H1 (cell line): ENCODE measurements around the gene NTN5. TPM values are rescaled to one million over a fixed set of nuclear protein-coding genes. Genes with fewer than 3 reads are reported as not detected.
A peak's percentile ranks its signal among the peaks of the same experiment; 100 is the strongest.

ENCODE experiments used
- CTCF ChIA-PET: fragments of 300-600 bp; sonication (Branson Sonifier 250); formaldehyde crosslinking; loops from one replicate; lab custom pipeline; 2021; ENCODE audit not compliant: partially characterized antibody; lab: Charles Lee
- POLR2A ChIA-PET: fragments of 300-600 bp; sonication (Branson Sonifier 250); formaldehyde crosslinking; loops from one replicate; lab custom pipeline; 2021; ENCODE audit warnings: inconsistent platforms; ENCODE audit not compliant: partially characterized antibody; lab: Charles Lee
- DNase-seq, 2 experiments: peaks; one replicate each; pipeline versions ENCODE4 v3.0.0 to v3.0.0-alpha.2; 2010 to 2022; ENCODE audit warnings: low spot score in 2 of 2, low read depth in 1 of 2, mixed read lengths in 1 of 2
- FAIRE-seq: peaks from 2 replicates; lab custom pipeline; 2011; peaks lifted over from hg19 to GRCh38; lab: Jason Lieb, UNC
- H2AFZ ChIP-seq: 2 replicates; pipeline ENCODE4 v1.8.1; 2012; ENCODE audit warnings: low read length, inconsistent platforms
- H2AK5ac ChIP-seq: 2 replicates; pipeline ENCODE4 v1.6.1; 2013; ENCODE audit warnings: low read depth, low read length
- H2BK120ac ChIP-seq: replicated peaks from 2 replicates; pipeline ENCODE3; 2013; ENCODE audit warnings: low read depth, low read length, inconsistent platforms
- H2BK12ac ChIP-seq: 2 replicates; pipeline ENCODE4 v1.6.1; 2013; ENCODE audit warnings: low read depth, low read length
- H2BK15ac ChIP-seq: 2 replicates; pipeline ENCODE4 v1.6.1; 2013; ENCODE audit warnings: low read length
- H2BK20ac ChIP-seq: 2 replicates; pipeline ENCODE4 v1.6.1; 2013; ENCODE audit warnings: low read length
- H2BK5ac ChIP-seq: 2 replicates; pipeline ENCODE4 v1.6.1; 2013; ENCODE audit warnings: low read depth, low read length
- H3K14ac ChIP-seq: 2 replicates; pipeline ENCODE4 v1.6.1; 2013; ENCODE audit warnings: inconsistent platforms; ENCODE audit not compliant: insufficient read length
- H3K18ac ChIP-seq: 2 replicates; pipeline ENCODE4 v1.6.1; 2013; ENCODE audit warnings: low read length; ENCODE audit errors: extremely low read depth
- H3K23ac ChIP-seq: 2 replicates; pipeline ENCODE4 v1.6.1; 2013; ENCODE audit warnings: inconsistent platforms; ENCODE audit not compliant: insufficient read length
- H3K23me2 ChIP-seq: 2 replicates; pipeline ENCODE4 v1.6.1; 2013; ENCODE audit warnings: low read depth, low read length
- H3K27ac ChIP-seq: 2 replicates; pipeline ENCODE4 v1.6.1; 2011; ENCODE audit warnings: low read depth, low read length, inconsistent platforms
- H3K27me3 ChIP-seq, 4 experiments: replicated peaks in 1 of 4; 1 replicate in 1 of 4; 2 replicates in 3 of 4; pipeline versions ENCODE4 v1.6.1 to v1.8.1; 2011 to 2013; ENCODE audit warnings: low read length in 3 of 4, mild to moderate bottlenecking in 3 of 4, inconsistent platforms in 2 of 4, mixed read lengths in 2 of 4, moderate library complexity in 1 of 4; ENCODE audit not compliant: control insufficient read depth in 3 of 4, insufficient read depth in 3 of 4; ENCODE audit errors: extremely low read depth in 1 of 4
- H3K36me3 ChIP-seq, 4 experiments: 2 replicates each; pipeline versions ENCODE4 v1.6.1 to v1.8.1; 2011 to 2013; ENCODE audit warnings: mild to moderate bottlenecking in 4 of 4, low read length in 3 of 4, moderate library complexity in 2 of 4, control low read depth in 1 of 4, inconsistent platforms in 1 of 4; ENCODE audit not compliant: insufficient read depth in 4 of 4, control insufficient read depth in 2 of 4
- H3K4ac ChIP-seq: replicated peaks from 2 replicates; pipeline ENCODE3; 2013; ENCODE audit warnings: low read length, low read depth, mixed read lengths, inconsistent platforms; ENCODE audit not compliant: insufficient read length
- H3K4me1 ChIP-seq, 4 experiments: replicated peaks in 1 of 4; 1 replicate in 1 of 4; 2 replicates in 3 of 4; pipeline versions ENCODE4 v1.6.1 to v1.8.1; 2011 to 2013; ENCODE audit warnings: low read length in 3 of 4, inconsistent platforms in 2 of 4, mixed read lengths in 1 of 4; ENCODE audit not compliant: insufficient read depth in 4 of 4, control insufficient read depth in 3 of 4
- H3K4me2 ChIP-seq, 2 experiments: 2 replicates each; pipeline versions ENCODE4 v1.6.1 to v1.8.1; 2011 to 2013; ENCODE audit warnings: low read depth in 2 of 2, low read length in 2 of 2, control low read depth in 1 of 2, inconsistent platforms in 1 of 2, mild to moderate bottlenecking in 1 of 2; ENCODE audit not compliant: insufficient read depth in 1 of 2
- H3K4me3 ChIP-seq, 4 experiments: fragments of 200-600, 300-600 bp in 1 of 4; sonication (generic), shearing (Covaris generic), sonication (Bioruptor Twin) in 1 of 4; 2 replicates each; pipeline versions ENCODE4 v1.5.1 to v1.8.1; 2011 to 2016; ENCODE audit warnings: low read length in 4 of 4, low read depth in 3 of 4, control low read depth in 2 of 4, inconsistent platforms in 2 of 4, mild to moderate bottlenecking in 2 of 4, mixed read lengths in 1 of 4, moderate library complexity in 1 of 4; ENCODE audit not compliant: insufficient read depth in 2 of 4; ENCODE audit errors: extremely low read depth in 1 of 4
- H3K56ac ChIP-seq: replicated peaks from 2 replicates; pipeline ENCODE3; 2013; ENCODE audit warnings: low read depth, mild to moderate bottlenecking, mixed read lengths, low read length, inconsistent platforms; ENCODE audit not compliant: insufficient read length
- H3K79me1 ChIP-seq: 2 replicates; pipeline ENCODE4 v1.6.1; 2013; ENCODE audit warnings: low read depth, low read length, control low read depth
- H3K79me2 ChIP-seq, 2 experiments: 2 replicates each; pipeline versions ENCODE4 v1.6.1 to v1.8.1; 2012 to 2013; ENCODE audit warnings: low read length in 2 of 2, mild to moderate bottlenecking in 2 of 2, inconsistent platforms in 1 of 2; ENCODE audit not compliant: insufficient read depth in 2 of 2, control insufficient read depth in 1 of 2
- H3K9ac ChIP-seq, 4 experiments: replicated peaks in 1 of 4; 1 replicate in 1 of 4; 2 replicates in 3 of 4; pipeline versions ENCODE4 v1.6.1 to v1.8.1; 2011 to 2013; ENCODE audit warnings: low read depth in 3 of 4, low read length in 3 of 4, control low read depth in 2 of 4, mild to moderate bottlenecking in 2 of 4, moderate library complexity in 2 of 4, inconsistent platforms in 1 of 4; ENCODE audit errors: extremely low read depth in 1 of 4
- H3K9me3 ChIP-seq, 2 experiments: 2 replicates each; pipeline versions ENCODE4 v1.6.1 to v1.8.1; 2012 to 2013; ENCODE audit warnings: mild to moderate bottlenecking in 2 of 2, moderate library complexity in 2 of 2, control low read depth in 1 of 2, inconsistent platforms in 1 of 2, low read depth in 1 of 2, low read length in 1 of 2, mixed read lengths in 1 of 2; ENCODE audit not compliant: insufficient read depth in 2 of 2
- H4K20me1 ChIP-seq, 2 experiments: replicated peaks in 1 of 2; 2 replicates each; pipeline versions ENCODE3 to v1.8.1; 2011 to 2013; ENCODE audit warnings: inconsistent platforms in 2 of 2, low read length in 2 of 2, mild to moderate bottlenecking in 1 of 2; ENCODE audit not compliant: insufficient read depth in 2 of 2, control insufficient read depth in 1 of 2
- H4K5ac ChIP-seq: 2 replicates; pipeline ENCODE4 v1.6.1; 2013; ENCODE audit warnings: low read length, low read depth, mixed read lengths, inconsistent platforms; ENCODE audit not compliant: insufficient read length
- H4K8ac ChIP-seq: 2 replicates; pipeline ENCODE4 v1.8.0; 2013; ENCODE audit warnings: mild to moderate bottlenecking, moderate library complexity, low read length, inconsistent platforms; ENCODE audit not compliant: insufficient read depth; ENCODE audit errors: extremely low read depth
- H4K91ac ChIP-seq: replicated peaks from 2 replicates; pipeline ENCODE3; 2013; ENCODE audit warnings: low read length, mixed read lengths, inconsistent platforms; ENCODE audit not compliant: insufficient read length
- ATF2 ChIP-seq: IDR thresholded peaks from 2 replicates; pipeline ENCODE4 v1.6.1; 2012; ENCODE audit warnings: low read length, inconsistent platforms
- ATF3 ChIP-seq: IDR thresholded peaks from 2 replicates; pipeline ENCODE4 v1.6.1; 2011; ENCODE audit warnings: low read depth, mild to moderate bottlenecking, low read length; ENCODE audit not compliant: insufficient read depth
- EZH2 ChIP-seq: fragments of 200-600 bp; sonication (generic); IDR thresholded peaks from 2 replicates; pipeline ENCODE4 v1.7.1; 2012; ENCODE audit warnings: low read depth, mild to moderate bottlenecking, moderate library complexity, low read length, inconsistent platforms; ENCODE audit not compliant: severe bottlenecking
- FOSL1 ChIP-seq: IDR thresholded peaks from 2 replicates; pipeline ENCODE4 v1.6.1; 2011; ENCODE audit warnings: mild to moderate bottlenecking, low read depth, low read length, moderate library complexity; ENCODE audit not compliant: insufficient read depth
- GABPA ChIP-seq: IDR thresholded peaks from 2 replicates; pipeline ENCODE4 v1.6.1; 2011; ENCODE audit warnings: mild to moderate bottlenecking, low read length, moderate library complexity, borderline replicate concordance; ENCODE audit not compliant: insufficient read depth
- JUND ChIP-seq: IDR thresholded peaks from 2 replicates; pipeline ENCODE4 v1.6.1; 2011; ENCODE audit warnings: mild to moderate bottlenecking, improper control_type of control experiment, low read length
- KDM1A ChIP-seq: fragments of 200-600, 300-600 bp; sonication (generic); IDR thresholded peaks from 2 replicates; pipeline ENCODE4 v1.7.1; 2016; ENCODE audit warnings: mild to moderate bottlenecking, low read length, borderline replicate concordance
- NRF1 ChIP-seq: IDR thresholded peaks from 2 replicates; pipeline ENCODE4 v1.6.1; 2011; ENCODE audit warnings: mild to moderate bottlenecking, low read depth, low read length, improper control_type of control experiment
- POLR2A ChIP-seq, 2 experiments: IDR thresholded peaks; 1 replicate in 1 of 2; 2 replicates in 1 of 2; pipeline ENCODE4 v1.6.1; 2011; ENCODE audit warnings: low read depth in 2 of 2, low read length in 2 of 2, mild to moderate bottlenecking in 2 of 2; ENCODE audit errors: control extremely low read depth in 1 of 2
- SIRT6 ChIP-seq: IDR thresholded peaks from one replicate; pipeline ENCODE4 v1.7.1; 2012; ENCODE audit warnings: low read length, inconsistent platforms
- SP2 ChIP-seq: IDR thresholded peaks from 2 replicates; pipeline ENCODE4 v1.6.1; 2012; ENCODE audit warnings: mild to moderate bottlenecking, low read length, inconsistent platforms
- TBP ChIP-seq: IDR thresholded peaks from 2 replicates; pipeline ENCODE4 v1.6.1; 2011; ENCODE audit warnings: low read depth, low read length, improper control_type of control experiment
- WGBS, 2 experiments: shearing (Covaris generic) in 1 of 2; methylation state at CpG; one replicate each; pipeline versions ENCODE4 v1.1.6 to v1.1.7; 2013 to 2015; ENCODE audit warnings: low lambda C conversion rate in 2 of 2, mixed read lengths in 2 of 2, inconsistent platforms in 1 of 2, low coverage in 1 of 2, missing lambda C conversion rate in 1 of 2; ENCODE audit not compliant: insufficient replicate concordance in 2 of 2, insufficient coverage in 1 of 2, insufficient read length in 1 of 2; ENCODE audit errors: extremely low coverage in 1 of 2, missing lambda C conversion rate in 1 of 2; 5-methylcytosine and 5-hydroxymethylcytosine counted together
- polyA plus RNA-seq, 7 experiments: library from polyadenylated mRNA; depleted of rRNA in 3 of 7; stranded (reverse) in 5 of 7; unstranded in 2 of 7; fragments of >200 nt in 5 of 7; fragments of 200-250 nt in 2 of 7; gene quantifications; 1 replicate in 5 of 7; 2 replicates in 1 of 7; 4 replicates in 1 of 7; pipeline versions ENCODE4 v1.2.1 to v1.2.3, GENCODE V29; 2011 to 2013; ENCODE audit warnings: missing spikeins in 2 of 7, mixed read lengths in 2 of 7
- total RNA-seq: library from RNA; stranded (reverse); fragmentation: NEBNext Ultra II Directional; extraction: Animal tissue kit (Norgen Biotek cat#: 25700); gene quantifications from 2 replicates; pipeline ENCODE4 v1.2.1, GENCODE V29; 2021

Gene NTN5
- total and polyA plus RNA-seq, 2 of the 8 experiments (the other 6 are each of a cell fraction or from before 2014, with no cell fraction given): 0.47 to 0.85 TPM

- H2AK5ac ChIP-seq: no peak overlapping the region
- H3K9me3 ChIP-seq: 0 out of 4 replicates have a peak, but pooled peaks cover 0 to 3% of the 10 kb centered on the region in 2 experiments
- DNase-seq (no peak), FAIRE-seq (no peak)
- no peak overlapping the region for H3K4me2 ChIP-seq
- 0 out of 2 replicates have a peak overlapping the region, but pooled peaks have one; percentile 72 for H2BK20ac ChIP-seq
- no peaks in the 10 kb centered on the region for H3K36me3 ChIP-seq
- H3K4me3 ChIP-seq: no peak overlapping the region
- H3K56ac ChIP-seq: no peak overlapping the region
- H3K9ac ChIP-seq: no peak overlapping the region
- H3K79me2 ChIP-seq: no peaks in the 10 kb centered on the region
- H3K14ac ChIP-seq: no peak overlapping the region
- H3K4me1 ChIP-seq: peaks cover 0 to 2% (median 0%) of the 10 kb centered on the region in 4 experiments; a peak in 2 of 7 replicates
- no peak overlapping the region for H2BK120ac ChIP-seq
- no peaks in the 10 kb centered on the region for H3K79me1 ChIP-seq
- H4K91ac ChIP-seq: no peak overlapping the region
- H3K18ac ChIP-seq: no peak overlapping the region
- CTCF ChIA-PET: interaction anchor here (1.2 to 1.6 kb wide), 2 partner anchors 22 to 118 kb away, joined by 3 to 5 read pairs; partner anchors contain the start of gene NTN5
- H3K23ac ChIP-seq: no peak overlapping the region
- H2AFZ ChIP-seq: peak overlapping the region; percentile 21; the same call in 1 of the 2 replicates
- H3K27ac ChIP-seq: no peak overlapping the region
- whole genome bisulfite sequencing, 2 experiments: 90% methylated on average over 5 of the region's 5 CpGs; no CpG with 5 or more reads in 1 of the 2 experiments
- peak overlapping the region; percentile 60; the same call in 1 of the 2 replicates for H2BK12ac ChIP-seq
- H3K23me2 ChIP-seq: no peaks in the 10 kb centered on the region
- H3K4ac ChIP-seq: no peak overlapping the region
- POLR2A ChIA-PET: interaction anchor here (0.7 kb wide), 2 partner anchors 267 to 836 kb away, joined by 3 read pairs; no protein-coding TSS in a partner anchor
- H2BK15ac ChIP-seq: peak overlapping the region; percentile 95
- no peaks in the 10 kb centered on the region for H4K20me1 ChIP-seq
- no peaks in the 10 kb centered on the region for H3K27me3 ChIP-seq
- H4K8ac ChIP-seq: peak overlapping the region; percentile 57; the same call in 1 of the 2 replicates
- H4K5ac ChIP-seq: no peak overlapping the region
- H2BK5ac ChIP-seq: no peak overlapping the region
- TF ChIP-seq EZH2 (no peak), POLR2A (IDR thresholded peaks at IDR 0.05; ENCODE audit: control extremely low read depth in 1 of 2, low read depth in 2 of 2, low read length in 2 of 2) (no peak), JUND (no peak), ATF3 (no peak), GABPA (no peak), SIRT6 (no peak), SP2 (no peak), NRF1 (no peak), ATF2 (no peak), FOSL1 (no peak), KDM1A (no peak), TBP (no peak)
Observed at GRCh38 chr19:48651683-48652048, 21.2 kb downstream of the NTN5 start.
